Measurements from ENCODE around the gene CCDC126.

The CCDC126 gene

DNA sequence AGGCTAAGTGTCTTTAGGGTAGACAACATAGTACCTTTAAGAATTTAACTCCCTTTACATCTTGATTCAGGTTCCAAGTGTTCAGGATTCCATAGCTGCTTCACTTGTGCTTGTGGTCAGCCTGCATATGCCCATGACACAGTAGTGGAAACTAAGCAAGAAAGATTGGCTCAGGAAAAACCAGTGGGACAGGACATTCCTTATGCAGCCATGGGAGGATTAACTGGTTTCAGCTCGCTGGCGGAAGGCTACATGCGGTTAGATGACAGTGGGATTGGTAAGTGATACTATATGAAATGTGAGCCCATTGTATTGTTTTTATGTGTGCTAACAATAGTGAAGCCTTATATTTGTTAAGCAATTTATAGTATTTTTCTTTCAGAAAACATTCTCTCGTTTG is 94.1 kb downstream of the CCDC126 start:
- no peak for DNase-seq
- intact Hi-C loops (cut with DNase I) = no loop called here

- intact Hi-C loops (cut with DNase I) = no loop called here
- no peak for DNase-seq
These were observed 96.0 kb downstream of the CCDC126 start for GRCh38 chr7:23693224-23693623.

All from posterior cingulate gyrus (tissue), 11 donors.